Activated T-helper 1 cell treated with anti-CD3 and anti-CD28 coated beads, Interleukin-12 subunit alpha, Interleukin-12 subunit beta, Interleukin-2, Interleukin-4 antibody, amounts not matched to agents 30 ng/mL and 10 ng/mL and 1 ng/mL, durations not matched to agents 14 hours and 24 hours and 36 hours (primary cell): ENCODE measurements around the gene NXPH4. TPM values are rescaled to one million over a fixed set of nuclear protein-coding genes. Genes with fewer than 3 reads are reported as not detected.

Experiments used
- DNase-seq: peaks from one replicate; pipeline ENCODE4 v3.0.0; 2021; ENCODE audit warnings: low spot score
- H3K27ac Mint-ChIP-seq: one replicate; pipeline ENCODE4 v1.8.0; 2021; ENCODE audit warnings: mild to moderate bottlenecking, mixed read lengths
- H3K27me3 Mint-ChIP-seq: one replicate; pipeline ENCODE4 v1.8.0; 2022; ENCODE audit warnings: mild to moderate bottlenecking, moderate library complexity, mixed read lengths; ENCODE audit not compliant: insufficient read depth
- H3K36me3 Mint-ChIP-seq: one replicate; pipeline ENCODE4 v1.8.0; 2021; ENCODE audit warnings: low read depth, mixed read lengths
- H3K4me1 Mint-ChIP-seq: one replicate; pipeline ENCODE4 v1.8.0; 2021; ENCODE audit warnings: low read depth, mixed read lengths
- H3K4me3 Mint-ChIP-seq: one replicate; pipeline ENCODE4 v1.8.0; 2021; ENCODE audit warnings: mild to moderate bottlenecking, moderate library complexity, mixed read lengths
- H3K9me3 Mint-ChIP-seq: one replicate; pipeline ENCODE4 v1.8.0; 2021; ENCODE audit warnings: mixed read lengths
- intact Hi-C: fragments of 100-400 bp; cut with micrococcal nuclease; formaldehyde crosslinking; loops from one replicate; pipeline ENCODE4 v1.15.1; 2024
- total RNA-seq: library from RNA; stranded (reverse); gene quantifications from 2 replicates; pipeline ENCODE4 v1.2.3, GENCODE V29; 2022

Gene NXPH4
- total RNA-seq, 1 donor from 2014 or later, result 0.36 TPM

GRCh38 chr12:57227315-57228115, 10.9 kb downstream of the NXPH4 start:
- Mint-ChIP-seq H3K9me3 (no peaks in the 10 kb centered on the region), H3K36me3 (peaks cover 15% of the 10 kb centered on the region), H3K27me3 (peaks cover 39% of the 10 kb centered on the region), H3K4me1 (peaks cover 64% of the 10 kb centered on the region), H3K27ac (no peak overlapping the region), H3K4me3 (peak overlapping the region; percentile 28)
- DNase-seq, result no peak
- intact Hi-C loops, result loop anchor here (5.0 kb wide), 1 partner anchor 140 kb away; the partner anchor contains the start of gene NAB2

DNA sequence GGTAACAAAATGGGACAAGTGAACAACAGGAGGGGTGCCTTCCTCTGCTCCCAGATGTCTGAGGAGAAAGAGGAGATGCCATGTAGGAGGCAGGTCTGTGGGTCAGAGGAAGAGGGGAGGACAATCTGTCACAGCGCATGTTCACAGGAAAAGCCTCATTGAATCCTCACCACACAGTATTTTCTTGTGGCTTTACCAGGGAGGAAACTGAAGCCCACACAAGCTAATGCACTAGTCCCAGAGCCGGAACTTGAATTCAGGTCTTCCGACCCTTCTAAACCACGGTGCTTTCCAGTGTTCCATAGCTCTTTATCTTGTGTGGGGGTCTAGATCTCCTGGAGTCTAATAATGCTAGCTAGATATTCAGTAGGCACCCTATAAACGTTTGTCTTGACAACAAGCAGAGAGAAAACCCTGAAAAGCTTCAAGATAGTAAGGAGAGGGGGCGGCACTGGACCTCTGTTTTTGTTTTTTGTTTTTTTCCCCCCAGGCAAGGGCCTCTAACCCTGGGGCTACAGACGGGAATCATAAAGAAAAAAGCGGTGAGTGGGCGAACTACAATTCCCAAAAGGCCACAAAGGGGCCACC, 12.5 kb downstream of the NXPH4 start:
- Mint-ChIP-seq H3K36me3 (peaks cover 24% of the 10 kb centered on the region), H3K27me3 (peaks cover 23% of the 10 kb centered on the region), H3K4me1 (peaks cover 60% of the 10 kb centered on the region), H3K4me3 (peak overlapping the region; percentile 98), H3K9me3 (no peaks in the 10 kb centered on the region), H3K27ac (peak overlapping the region; percentile 96)
- intact Hi-C loops, result loop anchor here (1.0 to 5.0 kb wide), 3 partner anchors 10 to 142 kb away; partner anchors contain the start of gene NAB2
- no peak for DNase-seq

DNA sequence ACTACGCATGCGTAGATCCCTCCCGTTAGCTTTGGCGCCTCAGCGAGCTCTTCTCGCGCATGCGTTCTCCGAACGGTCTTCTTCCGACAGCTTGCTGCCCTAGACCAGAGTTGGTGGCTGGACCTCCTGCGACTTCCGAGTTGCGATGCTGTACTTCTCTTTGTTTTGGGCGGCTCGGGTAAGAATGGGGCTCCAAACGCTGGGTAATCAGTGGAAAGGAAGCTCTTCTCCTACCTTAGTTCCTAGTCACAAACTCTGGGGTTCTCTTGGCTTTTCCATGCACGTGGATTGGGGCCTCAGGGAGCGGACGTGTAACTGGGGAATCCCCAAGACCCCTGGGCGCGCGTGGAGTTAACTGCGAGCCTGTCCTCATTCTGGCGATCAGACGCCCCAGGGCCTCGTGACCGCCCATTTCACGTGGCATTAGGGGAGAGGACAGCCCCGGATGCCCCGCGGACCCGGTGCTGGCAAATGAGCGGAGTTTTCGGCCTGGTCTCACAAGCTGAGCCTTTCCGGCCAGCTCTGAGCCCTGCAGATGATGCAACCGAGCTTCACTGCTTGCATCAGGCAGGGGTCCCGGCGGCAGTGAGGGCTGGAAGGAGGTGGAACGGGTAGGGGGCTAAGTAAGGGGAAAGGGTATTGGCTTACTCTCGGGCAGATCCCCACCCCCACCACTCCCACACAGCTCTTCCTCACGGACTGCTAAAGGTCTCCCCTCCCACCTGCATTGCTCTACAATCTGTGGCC, 13.2 kb downstream of the NXPH4 start, which contains the start of gene SHMT2:
Gene SHMT2 (plus strand): TSS at position 78 of the 747 bp plus-strand sequence. CDS start 68 bp downstream, at position 146.
- Mint-ChIP-seq H3K9me3 (no peaks in the 10 kb centered on the region), H3K36me3 (peaks cover 30% of the 10 kb centered on the region), H3K27me3 (peaks cover 20% of the 10 kb centered on the region), H3K27ac (peak within 1 kb of the TSS; percentile 96), H3K4me1 (peaks cover 64% of the 10 kb centered on the region), H3K4me3 (peak within 1 kb of the TSS; percentile 98)
- peak; percentile 92 for DNase-seq
- intact Hi-C loops, result loop anchor here (1.0 to 5.0 kb wide), 3 partner anchors 9 to 143 kb away; partner anchors contain the start of gene NAB2

DNA sequence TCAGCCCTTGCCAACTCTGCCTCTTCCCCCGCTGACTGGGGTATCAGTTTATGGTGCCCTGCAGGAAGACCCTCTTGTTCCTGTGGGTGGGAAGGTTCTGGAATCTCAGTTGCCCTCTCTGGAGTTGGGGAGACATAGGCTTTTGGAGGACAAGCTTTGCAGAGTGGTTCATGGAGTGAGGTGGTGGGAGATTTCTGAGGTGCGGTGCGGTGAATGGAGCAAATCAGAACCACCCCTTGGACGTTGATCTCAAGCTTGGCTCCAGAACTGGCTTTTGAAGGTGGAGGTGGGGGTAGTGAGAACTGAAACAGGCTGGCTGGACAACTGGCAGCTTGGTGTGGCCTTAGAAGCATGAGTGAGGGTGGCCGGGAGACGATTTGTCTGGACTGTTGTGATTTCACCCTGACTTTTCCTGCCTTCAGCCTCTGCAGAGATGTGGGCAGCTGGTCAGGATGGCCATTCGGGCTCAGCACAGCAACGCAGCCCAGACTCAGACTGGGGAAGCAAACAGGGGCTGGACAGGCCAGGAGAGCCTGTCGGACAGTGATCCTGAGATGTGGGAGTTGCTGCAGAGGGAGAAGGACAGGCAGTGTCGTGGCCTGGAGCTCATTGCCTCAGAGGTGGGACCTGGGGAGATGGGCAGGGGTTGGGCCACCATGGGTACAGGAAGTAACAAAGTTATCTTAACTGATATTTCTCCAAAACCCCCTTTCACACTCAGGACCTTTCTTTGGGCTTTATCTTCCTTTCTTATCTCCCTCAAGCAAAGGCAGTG, 14.0 kb downstream of the NXPH4 start:
- Mint-ChIP-seq H3K27me3 (peaks cover 15% of the 10 kb centered on the region), H3K27ac (peak overlapping the region; percentile 96), H3K4me1 (peaks cover 61% of the 10 kb centered on the region), H3K9me3 (no peaks in the 10 kb centered on the region), H3K4me3 (peak overlapping the region; percentile 98), H3K36me3 (peaks cover 33% of the 10 kb centered on the region)
- no peak for DNase-seq
- intact Hi-C loops, result no loop called here

DNA sequence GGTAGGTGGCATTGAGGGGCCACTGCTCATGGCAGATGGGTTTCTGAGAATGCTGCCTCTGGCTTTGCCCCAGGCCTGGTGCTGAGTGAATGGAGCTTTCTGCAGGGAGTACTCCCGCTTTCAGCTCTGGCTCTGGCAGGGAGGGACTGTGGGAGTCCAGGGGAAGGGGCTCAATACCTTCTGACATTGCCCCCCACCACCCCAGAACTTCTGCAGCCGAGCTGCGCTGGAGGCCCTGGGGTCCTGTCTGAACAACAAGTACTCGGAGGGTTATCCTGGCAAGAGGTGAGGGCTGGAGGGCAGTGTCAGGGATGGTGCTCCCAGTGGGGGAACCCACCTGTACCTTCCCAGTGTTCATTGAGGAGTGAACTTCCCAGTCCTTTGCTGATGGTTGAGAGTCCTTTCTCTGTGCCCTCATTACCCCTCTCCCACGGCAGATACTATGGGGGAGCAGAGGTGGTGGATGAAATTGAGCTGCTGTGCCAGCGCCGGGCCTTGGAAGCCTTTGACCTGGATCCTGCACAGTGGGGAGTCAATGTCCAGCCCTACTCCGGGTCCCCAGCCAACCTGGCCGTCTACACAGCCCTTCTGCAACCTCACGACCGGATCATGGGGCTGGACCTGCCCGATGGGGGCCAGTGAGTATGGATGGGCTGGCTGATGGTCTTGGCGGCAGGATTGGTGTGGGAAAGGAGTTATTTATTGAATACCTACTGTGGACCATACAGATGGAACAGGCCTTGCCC, 14.9 kb downstream of the NXPH4 start:
- peak overlapping the region; percentile 98 for H3K4me3 Mint-ChIP-seq
- H3K36me3 Mint-ChIP-seq, result peaks cover 34% of the 10 kb centered on the region
- peaks cover 53% of the 10 kb centered on the region for H3K4me1 Mint-ChIP-seq
- peaks cover 12% of the 10 kb centered on the region for H3K27me3 Mint-ChIP-seq
- no peak for DNase-seq
- H3K27ac Mint-ChIP-seq, result no peak overlapping the region
- H3K9me3 Mint-ChIP-seq, result no peaks in the 10 kb centered on the region
- intact Hi-C loops, result no loop called here

GRCh38 chr12:57232156-57232756, 15.7 kb downstream of the NXPH4 start:
- intact Hi-C loops, result no loop called here
- Mint-ChIP-seq H3K27me3 (peaks cover 14% of the 10 kb centered on the region), H3K9me3 (no peaks in the 10 kb centered on the region), H3K36me3 (peaks cover 37% of the 10 kb centered on the region), H3K4me1 (peaks cover 51% of the 10 kb centered on the region), H3K4me3 (peak overlapping the region; percentile 98), H3K27ac (no peak overlapping the region)
- no peak for DNase-seq

DNA sequence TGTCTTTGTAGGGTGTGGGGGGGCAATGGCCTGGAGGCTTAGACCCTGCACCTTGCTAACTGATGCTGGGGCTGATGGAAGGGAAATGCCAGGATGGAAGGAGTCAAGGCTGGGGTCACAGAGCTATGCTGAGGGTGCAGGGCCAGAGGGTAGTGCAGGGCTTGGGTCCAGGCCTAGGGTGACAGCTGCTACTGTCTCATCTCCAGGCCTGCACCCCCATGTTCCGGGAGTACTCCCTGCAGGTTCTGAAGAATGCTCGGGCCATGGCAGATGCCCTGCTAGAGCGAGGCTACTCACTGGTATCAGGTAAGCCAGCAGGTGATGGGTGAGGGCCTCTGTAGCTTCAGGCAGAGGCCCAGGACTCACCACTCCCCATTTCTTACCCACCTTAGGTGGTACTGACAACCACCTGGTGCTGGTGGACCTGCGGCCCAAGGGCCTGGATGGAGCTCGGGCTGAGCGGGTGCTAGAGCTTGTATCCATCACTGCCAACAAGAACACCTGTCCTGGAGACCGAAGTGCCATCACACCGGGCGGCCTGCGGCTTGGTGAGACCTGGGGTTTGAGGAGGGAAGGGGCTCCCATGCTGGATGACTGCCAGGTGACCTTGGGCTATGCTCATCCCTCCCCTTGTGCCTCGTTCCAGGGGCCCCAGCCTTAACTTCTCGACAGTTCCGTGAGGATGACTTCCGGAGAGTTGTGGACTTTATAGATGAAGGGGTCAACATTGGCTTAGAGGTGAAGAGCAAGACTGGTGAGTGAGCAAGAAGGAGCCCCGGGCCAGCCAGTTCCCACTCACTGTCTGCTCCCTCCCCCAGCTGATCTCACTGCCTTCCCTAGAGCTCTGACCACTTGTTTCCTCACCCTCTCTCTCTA, 17.0 kb downstream of the NXPH4 start:
- intact Hi-C loops, result no loop called here
- Mint-ChIP-seq H3K27me3 (peaks cover 17% of the 10 kb centered on the region), H3K36me3 (peaks cover 39% of the 10 kb centered on the region), H3K27ac (no peak overlapping the region), H3K4me3 (no peak overlapping the region), H3K4me1 (peaks cover 56% of the 10 kb centered on the region), H3K9me3 (no peaks in the 10 kb centered on the region)
- no peak for DNase-seq

- intact Hi-C loops, result no loop called here
- H3K9me3 Mint-ChIP-seq, result no peaks in the 10 kb centered on the region
- no peak overlapping the region for H3K27ac Mint-ChIP-seq
- peaks cover 39% of the 10 kb centered on the region for H3K36me3 Mint-ChIP-seq
- peaks cover 21% of the 10 kb centered on the region for H3K27me3 Mint-ChIP-seq
- no peak overlapping the region for H3K4me3 Mint-ChIP-seq
- DNase-seq, result no peak
- peaks cover 55% of the 10 kb centered on the region for H3K4me1 Mint-ChIP-seq
Measured at GRCh38 chr12:57234233-57234570, 17.6 kb downstream of the NXPH4 start.

GRCh38 chr12:57234571-57235016, 18.0 kb downstream of the NXPH4 start:
- peaks cover 21% of the 10 kb centered on the region for H3K27me3 Mint-ChIP-seq
- H3K4me1 Mint-ChIP-seq, result peaks cover 55% of the 10 kb centered on the region
- H3K36me3 Mint-ChIP-seq, result peaks cover 39% of the 10 kb centered on the region
- intact Hi-C loops, result no loop called here
- H3K4me3 Mint-ChIP-seq, result no peak overlapping the region
- no peaks in the 10 kb centered on the region for H3K9me3 Mint-ChIP-seq
- no peak for DNase-seq
- H3K27ac Mint-ChIP-seq, result no peak overlapping the region

GRCh38 chr12:57235017-57235727, 18.6 kb downstream of the NXPH4 start:
- DNase-seq, result no peak
- Mint-ChIP-seq H3K4me1 (peaks cover 55% of the 10 kb centered on the region), H3K4me3 (no peak overlapping the region), H3K27me3 (peaks cover 21% of the 10 kb centered on the region), H3K27ac (no peak overlapping the region), H3K9me3 (no peaks in the 10 kb centered on the region), H3K36me3 (peaks cover 38% of the 10 kb centered on the region)
- intact Hi-C loops, result no loop called here
